ENCODE data around the gene DAB1. TPM values are rescaled to one million over a fixed set of nuclear protein-coding genes. Genes with fewer than 3 reads are reported as not detected.

The DAB1 gene
- total RNA-seq, 1 donor = not detected

- Histone ChIP-seq H2AFZ (ENCODE audit: low read length) (no peak overlapping the region), H3K36me3 (ENCODE audit: insufficient read depth, low read length) (no peaks in the 10 kb centered on the region)
- no peak for TF ChIP-seq CTCF (IDR thresholded peaks at IDR 0.05; ENCODE audit: extremely low read depth, low read depth, low read length)
Observed at GRCh38 chr1:57401671-57402070, 22.2 kb downstream of the DAB1 start.

GRCh38 chr1:57400048-57400447, 23.8 kb downstream of the DAB1 start:
- no peak for TF ChIP-seq CTCF (IDR thresholded peaks at IDR 0.05; ENCODE audit: extremely low read depth, low read depth, low read length)
- H3K27ac ChIP-seq (ENCODE audit: low read depth, low read length) = no peak overlapping the region
- DNase-seq (ENCODE audit: insufficient read length, low spot score, missing footprints) = no peak

More at GRCh38 chr1:57401671-57402070, 22.2 kb downstream of the DAB1 start:
- no peaks in the 10 kb centered on the region for H3K27me3 ChIP-seq (ENCODE audit: insufficient read depth, low read length)
- H3K9me3 ChIP-seq (ENCODE audit: low read depth, low read length) = no peaks in the 10 kb centered on the region
- no peaks in the 10 kb centered on the region for H3K4me1 ChIP-seq (ENCODE audit: insufficient read depth, low read length)
- no peak overlapping the region for H3K4me2 ChIP-seq (ENCODE audit: insufficient read depth, low read length)
- H3K4me3 ChIP-seq (ENCODE audit: insufficient read depth, low read length) = no peak overlapping the region
- no peaks in the 10 kb centered on the region for H3K79me2 ChIP-seq (ENCODE audit: insufficient read depth, low read length)
- no peak overlapping the region for H3K27ac ChIP-seq (ENCODE audit: low read depth, low read length)
- no peaks in the 10 kb centered on the region for H4K20me1 ChIP-seq (ENCODE audit: insufficient read depth, low read length)
- DNase-seq (ENCODE audit: insufficient read length, low spot score, missing footprints) = no peak

GRCh38 chr1:57393058-57393584, 30.7 kb downstream of the DAB1 start:
- Histone ChIP-seq H3K4me2 (ENCODE audit: insufficient read depth, low read length) (no peak overlapping the region), H4K20me1 (ENCODE audit: insufficient read depth, low read length) (no peaks in the 10 kb centered on the region), H3K79me2 (ENCODE audit: insufficient read depth, low read length) (no peaks in the 10 kb centered on the region), H3K4me1 (ENCODE audit: insufficient read depth, low read length) (no peaks in the 10 kb centered on the region), H3K36me3 (ENCODE audit: insufficient read depth, low read length) (no peaks in the 10 kb centered on the region), H3K9me3 (ENCODE audit: low read depth, low read length) (no peaks in the 10 kb centered on the region), H3K4me3 (ENCODE audit: insufficient read depth, low read length) (no peak overlapping the region), H3K27me3 (ENCODE audit: insufficient read depth, low read length) (no peaks in the 10 kb centered on the region), H3K27ac (ENCODE audit: low read depth, low read length) (no peak overlapping the region), H2AFZ (ENCODE audit: low read length) (no peak overlapping the region)
- TF ChIP-seq CTCF (IDR thresholded peaks at IDR 0.05; ENCODE audit: extremely low read depth, low read depth, low read length) = no peak
- no peak for DNase-seq (ENCODE audit: insufficient read length, low spot score, missing footprints)

More at GRCh38 chr1:57400048-57400447, 23.8 kb downstream of the DAB1 start:
- Histone ChIP-seq H3K9me3 (ENCODE audit: low read depth, low read length) (no peaks in the 10 kb centered on the region), H3K27me3 (ENCODE audit: insufficient read depth, low read length) (no peaks in the 10 kb centered on the region), H4K20me1 (ENCODE audit: insufficient read depth, low read length) (no peaks in the 10 kb centered on the region), H3K36me3 (ENCODE audit: insufficient read depth, low read length) (no peaks in the 10 kb centered on the region), H3K4me1 (ENCODE audit: insufficient read depth, low read length) (no peaks in the 10 kb centered on the region), H3K4me3 (ENCODE audit: insufficient read depth, low read length) (no peak overlapping the region), H2AFZ (ENCODE audit: low read length) (no peak overlapping the region), H3K4me2 (ENCODE audit: insufficient read depth, low read length) (no peak overlapping the region), H3K79me2 (ENCODE audit: insufficient read depth, low read length) (no peaks in the 10 kb centered on the region)

- no peak for TF ChIP-seq CTCF (IDR thresholded peaks at IDR 0.05; ENCODE audit: extremely low read depth, low read depth, low read length)
- H3K4me2 ChIP-seq (ENCODE audit: insufficient read depth, low read length) = no peak overlapping the region
- no peaks in the 10 kb centered on the region for H3K27me3 ChIP-seq (ENCODE audit: insufficient read depth, low read length)
- peaks cover 2% of the 10 kb centered on the region for H3K9me3 ChIP-seq (ENCODE audit: low read depth, low read length)
- H3K79me2 ChIP-seq (ENCODE audit: insufficient read depth, low read length) = no peaks in the 10 kb centered on the region
- no peaks in the 10 kb centered on the region for H4K20me1 ChIP-seq (ENCODE audit: insufficient read depth, low read length)
- H2AFZ ChIP-seq (ENCODE audit: low read length) = no peak overlapping the region
- no peak overlapping the region for H3K4me3 ChIP-seq (ENCODE audit: insufficient read depth, low read length)
- H3K36me3 ChIP-seq (ENCODE audit: insufficient read depth, low read length) = no peaks in the 10 kb centered on the region
- DNase-seq (ENCODE audit: insufficient read length, low spot score, missing footprints) = no peak
- no peak overlapping the region for H3K27ac ChIP-seq (ENCODE audit: low read depth, low read length)
- no peaks in the 10 kb centered on the region for H3K4me1 ChIP-seq (ENCODE audit: insufficient read depth, low read length)
Observed at GRCh38 chr1:57385336-57385735, 38.5 kb downstream of the DAB1 start.

Measured in osteoblast (primary cell).